NB4 (cell line): ENCODE data around the gene TFEB.

ENCODE experiments used
- DNase-seq: peaks from one replicate; pipeline ENCODE4 v3.0.0; 2010; ENCODE audit warnings: low read depth
- H3K4me3 ChIP-seq: one replicate; pipeline ENCODE4 v1.5.1; 2011; ENCODE audit warnings: mild to moderate bottlenecking, low read depth, low read length, moderate library complexity
- MYC ChIP-seq: IDR thresholded peaks from 2 replicates; pipeline ENCODE4 v1.6.1; 2011; ENCODE audit warnings: low read depth, low read length
- POLR2A ChIP-seq: IDR thresholded peaks from 2 replicates; pipeline ENCODE4 v1.6.1; 2011; ENCODE audit warnings: mild to moderate bottlenecking; ENCODE audit not compliant: insufficient read length; ENCODE audit errors: extremely low read depth
- TF ChIP-seq, protein P1 (sequence below): IDR thresholded peaks from one replicate; pipeline ENCODE4 v1.5.1; 2012; ENCODE audit warnings: low read depth, low read length
- TF ChIP-seq, protein P2 (sequence below): IDR thresholded peaks from 2 replicates; pipeline ENCODE4 v1.6.1; 2011; ENCODE audit warnings: low read depth, low read length

The TFEB gene

DNA sequence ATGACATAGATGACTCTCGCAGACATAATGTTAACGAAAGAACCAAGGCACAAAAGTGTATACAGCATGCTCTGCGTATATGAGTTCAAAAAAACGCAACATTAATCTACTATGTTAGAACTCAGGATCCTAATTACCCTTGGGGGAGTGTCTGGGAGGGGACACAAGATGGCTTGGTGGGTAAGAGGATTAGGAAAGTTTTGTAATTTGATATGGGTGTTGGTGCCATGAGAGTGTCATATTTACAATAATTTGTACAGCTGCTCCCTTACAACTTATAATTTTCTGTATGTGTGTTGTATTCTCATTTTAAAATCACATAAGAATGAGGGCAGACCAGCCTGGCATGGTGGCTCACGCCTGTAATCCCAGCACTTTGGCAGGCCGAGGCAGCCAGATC lies 38.6 kb downstream of the TFEB start:
- no peak overlapping the region for H3K4me3 ChIP-seq
- TF ChIP-seq, protein P1, sequence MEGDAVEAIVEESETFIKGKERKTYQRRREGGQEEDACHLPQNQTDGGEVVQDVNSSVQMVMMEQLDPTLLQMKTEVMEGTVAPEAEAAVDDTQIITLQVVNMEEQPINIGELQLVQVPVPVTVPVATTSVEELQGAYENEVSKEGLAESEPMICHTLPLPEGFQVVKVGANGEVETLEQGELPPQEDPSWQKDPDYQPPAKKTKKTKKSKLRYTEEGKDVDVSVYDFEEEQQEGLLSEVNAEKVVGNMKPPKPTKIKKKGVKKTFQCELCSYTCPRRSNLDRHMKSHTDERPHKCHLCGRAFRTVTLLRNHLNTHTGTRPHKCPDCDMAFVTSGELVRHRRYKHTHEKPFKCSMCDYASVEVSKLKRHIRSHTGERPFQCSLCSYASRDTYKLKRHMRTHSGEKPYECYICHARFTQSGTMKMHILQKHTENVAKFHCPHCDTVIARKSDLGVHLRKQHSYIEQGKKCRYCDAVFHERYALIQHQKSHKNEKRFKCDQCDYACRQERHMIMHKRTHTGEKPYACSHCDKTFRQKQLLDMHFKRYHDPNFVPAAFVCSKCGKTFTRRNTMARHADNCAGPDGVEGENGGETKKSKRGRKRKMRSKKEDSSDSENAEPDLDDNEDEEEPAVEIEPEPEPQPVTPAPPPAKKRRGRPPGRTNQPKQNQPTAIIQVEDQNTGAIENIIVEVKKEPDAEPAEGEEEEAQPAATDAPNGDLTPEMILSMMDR, result no peak
- no peak for TF ChIP-seq POLR2A
- TF ChIP-seq MYC, result no peak
- TF ChIP-seq, protein P2, sequence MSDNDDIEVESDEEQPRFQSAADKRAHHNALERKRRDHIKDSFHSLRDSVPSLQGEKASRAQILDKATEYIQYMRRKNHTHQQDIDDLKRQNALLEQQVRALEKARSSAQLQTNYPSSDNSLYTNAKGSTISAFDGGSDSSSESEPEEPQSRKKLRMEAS, result no peak
- DNase-seq, result no peak

DNA sequence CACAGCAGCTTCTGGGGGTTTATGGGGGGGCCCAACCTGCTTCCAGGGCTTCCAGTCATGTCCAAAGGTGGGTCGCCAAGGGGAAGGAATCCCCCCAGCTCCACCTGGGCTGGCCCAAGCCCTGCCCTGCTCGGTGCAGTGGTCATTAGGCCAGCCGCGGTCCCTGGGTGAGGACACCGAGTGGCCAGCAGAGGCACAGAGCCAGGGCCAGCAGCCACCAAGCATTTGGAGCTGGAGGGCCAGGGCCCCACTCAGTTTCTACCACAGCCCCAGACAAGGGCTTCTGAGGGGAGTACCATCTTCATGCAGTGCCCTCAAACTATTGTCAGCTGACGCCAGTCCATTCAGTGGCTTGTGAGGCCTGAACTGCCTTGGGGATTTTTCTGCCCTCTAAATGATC lies 39.6 kb downstream of the TFEB start:
- DNase-seq, result no peak
- TF ChIP-seq MYC (no peak), POLR2A (no peak)
- TF ChIP-seq, protein P1, result no peak
- TF ChIP-seq, protein P2, result no peak
- no peak overlapping the region for H3K4me3 ChIP-seq

DNA sequence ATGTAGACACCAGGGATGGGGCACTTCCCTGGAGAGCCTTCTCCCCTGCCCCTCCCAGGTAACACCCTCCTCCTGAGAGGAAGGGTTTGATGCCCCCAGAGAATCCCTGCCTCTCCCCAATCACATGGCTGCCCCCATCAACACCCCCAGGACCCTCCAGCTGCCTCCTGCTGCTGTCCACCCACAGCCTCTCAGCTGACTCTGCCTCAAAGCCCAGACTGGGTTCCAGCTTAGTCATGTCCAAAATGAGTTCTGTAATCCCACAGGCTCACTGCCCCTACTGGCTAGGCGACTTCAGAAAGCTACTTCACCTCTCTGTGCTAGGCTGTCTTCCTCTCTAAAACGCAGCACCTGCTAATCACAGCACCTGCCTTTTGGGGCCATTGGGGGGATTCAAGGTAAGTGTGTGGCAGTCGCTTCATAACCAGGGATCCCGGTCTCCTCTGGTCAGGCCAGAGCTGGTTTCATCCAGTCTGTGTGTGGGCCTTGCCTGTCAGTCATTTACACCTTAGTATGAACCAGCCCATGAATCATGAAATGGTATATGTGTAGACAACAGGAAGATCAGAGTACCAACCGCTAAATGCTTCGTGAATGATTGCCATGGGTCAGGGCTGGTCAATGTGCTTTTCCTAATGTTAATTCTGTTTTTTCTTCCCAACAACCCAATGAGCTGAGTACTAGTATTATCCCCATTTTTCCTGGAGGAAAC lies 40.4 kb downstream of the TFEB start:
- DNase-seq, result no peak
- no peak overlapping the region for H3K4me3 ChIP-seq
- TF ChIP-seq, protein P2, result no peak
- TF ChIP-seq POLR2A (no peak), MYC (no peak)
- TF ChIP-seq, protein P1, result no peak

DNA sequence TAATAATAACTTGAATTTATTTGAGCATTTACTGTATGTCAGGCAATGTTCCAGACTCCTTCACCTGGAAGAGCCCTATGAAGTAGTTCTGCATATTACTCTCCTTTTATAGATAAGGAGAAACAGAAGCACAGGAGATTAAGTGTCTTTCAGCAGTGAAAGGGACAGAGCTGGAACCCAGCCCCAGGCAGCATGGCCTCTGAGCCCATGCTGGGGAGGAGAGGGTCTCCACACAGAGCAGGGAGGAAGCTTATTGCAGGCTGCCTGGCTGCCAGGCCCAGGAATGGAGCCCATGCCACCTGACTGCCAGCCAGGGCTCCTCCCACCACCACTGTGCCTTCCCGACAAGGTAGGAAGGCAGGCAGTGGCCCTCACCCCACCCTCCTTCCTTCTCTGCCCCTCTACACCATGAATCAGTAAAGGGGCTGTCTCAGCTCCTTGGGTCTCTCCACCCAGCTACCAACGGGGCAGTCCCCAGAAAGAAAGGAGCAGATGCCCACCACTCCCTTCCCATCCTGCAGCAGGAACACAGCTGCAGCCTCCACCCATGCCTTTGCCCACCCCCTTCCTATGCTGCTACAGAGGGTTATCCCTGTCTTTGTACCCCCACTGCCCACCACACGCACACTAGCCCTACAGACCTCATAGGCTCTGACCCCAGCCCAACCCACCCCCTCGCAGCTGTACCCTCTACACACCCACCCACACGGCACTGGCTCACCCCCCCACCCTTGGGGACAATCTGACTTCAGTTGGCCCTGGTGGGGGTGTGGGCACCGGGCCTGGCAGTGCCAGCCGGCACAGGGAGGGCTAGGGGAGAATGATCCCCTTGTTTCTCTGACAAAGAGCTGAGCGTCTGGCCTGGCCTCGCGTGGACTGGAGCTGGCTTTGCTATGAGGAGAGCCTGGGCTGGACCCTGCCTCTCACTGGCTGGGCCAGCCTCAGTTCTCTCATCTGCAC lies 41.8 kb downstream of the TFEB start:
- TF ChIP-seq, protein P2, result no peak
- TF ChIP-seq, protein P1, result no peak
- no peak for TF ChIP-seq POLR2A
- TF ChIP-seq MYC, result no peak
- no peak overlapping the region for H3K4me3 ChIP-seq
- DNase-seq, result no peak

DNA sequence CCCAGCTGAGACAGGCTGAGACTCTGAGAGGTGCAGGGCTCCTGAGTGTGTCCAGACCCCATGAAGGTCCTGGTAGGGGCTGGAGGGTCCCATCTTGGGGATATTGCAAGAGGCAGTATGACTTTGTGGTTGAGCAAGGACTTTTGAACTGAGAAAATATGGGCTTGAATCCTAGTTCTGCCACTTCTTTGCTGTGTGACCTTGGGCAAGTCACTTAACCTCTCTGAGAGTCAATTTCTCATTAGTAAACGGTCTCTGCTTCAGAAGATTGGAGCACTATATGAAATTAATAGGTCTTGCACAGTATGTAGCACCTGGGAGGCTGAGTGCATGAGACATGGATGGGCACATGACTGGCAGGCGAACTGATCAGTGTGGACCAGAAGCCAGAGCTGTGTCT lies 42.7 kb downstream of the TFEB start:
- H3K4me3 ChIP-seq, result no peak overlapping the region
- TF ChIP-seq, protein P2, result no peak
- TF ChIP-seq MYC, result no peak
- TF ChIP-seq, protein P1, result no peak
- TF ChIP-seq POLR2A, result no peak
- DNase-seq, result no peak
